DOHH2 (cell line): Measurements from ENCODE around the gene KANK4.
A peak's percentile ranks its signal among the peaks of the same experiment; 100 is the strongest.

Experiments used
- H3F3A ChIP-seq: fragments of 200-600 bp; sonication (generic), shearing (Covaris generic); 2 replicates; pipeline ENCODE4 v1.6.0; 2016; ENCODE audit warnings: antibody characterized with exemption, mild to moderate bottlenecking; ENCODE audit not compliant: control insufficient read depth, insufficient read depth
- H3K27ac ChIP-seq: fragments of 200-600 bp; sonication (generic); 2 replicates; pipeline ENCODE4 v1.5.1; 2014; ENCODE audit warnings: low read depth, mild to moderate bottlenecking, low read length, moderate library complexity
- H3K27me3 ChIP-seq: fragments of 200-600 bp; sonication (generic); 2 replicates; pipeline ENCODE4 v1.6.1; 2014; ENCODE audit warnings: mild to moderate bottlenecking, low read length, mixed read lengths; ENCODE audit not compliant: control insufficient read depth
- H3K36me3 ChIP-seq: fragments of 200-600 bp; sonication (generic); 2 replicates; pipeline ENCODE4 v1.6.1; 2014; ENCODE audit warnings: mild to moderate bottlenecking, low read length, moderate library complexity, mixed read lengths; ENCODE audit not compliant: control insufficient read depth
- H3K4me1 ChIP-seq: fragments of 200-600 bp; sonication (generic); 2 replicates; pipeline ENCODE4 v1.6.1; 2014; ENCODE audit warnings: mild to moderate bottlenecking, low read length, mixed read lengths; ENCODE audit not compliant: control insufficient read depth
- H3K4me2 ChIP-seq: fragments of 200-600 bp; sonication (generic); 2 replicates; pipeline ENCODE4 v1.6.0; 2014; ENCODE audit warnings: mild to moderate bottlenecking, low read length, moderate library complexity
- H3K4me3 ChIP-seq: fragments of 200-600 bp; sonication (generic); 2 replicates; pipeline ENCODE4 v1.5.1; 2014; ENCODE audit warnings: mild to moderate bottlenecking, low read length, mixed read lengths
- H3K79me2 ChIP-seq: fragments of 200-600 bp; sonication (generic); 2 replicates; pipeline ENCODE4 v1.6.1; 2014; ENCODE audit warnings: mild to moderate bottlenecking, low read length, mixed read lengths; ENCODE audit not compliant: control insufficient read depth
- H3K9me2 ChIP-seq: fragments of 200-600 bp; sonication (generic); replicated peaks from 2 replicates; pipeline ENCODE4 v1.6.1; 2014; ENCODE audit warnings: mild to moderate bottlenecking, low read length, mixed read lengths; ENCODE audit not compliant: control insufficient read depth
- H3K9me3 ChIP-seq: fragments of 200-600 bp; sonication (generic); 2 replicates; pipeline ENCODE4 v1.6.1; 2014; ENCODE audit warnings: antibody characterized with exemption, low read length, mixed read lengths; ENCODE audit not compliant: control insufficient read depth, insufficient read depth
- H4K20me1 ChIP-seq: fragments of 200-600 bp; sonication (generic); 2 replicates; pipeline ENCODE4 v1.6.0; 2014; ENCODE audit warnings: low read depth, mild to moderate bottlenecking, antibody characterized with exemption, low read length, moderate library complexity; ENCODE audit not compliant: control insufficient read depth, insufficient read depth
- EZH2phosphoT487 ChIP-seq: fragments of 200-600 bp; sonication (generic); IDR thresholded peaks from 2 replicates; pipeline ENCODE4 v1.6.1; 2017; ENCODE audit warnings: borderline replicate concordance, mild to moderate bottlenecking, antibody characterized with exemption, low read length, moderate library complexity, mixed read lengths
- TF ChIP-seq, protein P1 (sequence below): fragments of 200-600 bp; sonication (generic); IDR thresholded peaks from one replicate; pipeline ENCODE4 v1.5.1; 2014; ENCODE audit warnings: antibody characterized with exemption, mild to moderate bottlenecking, low read depth, low read length; ENCODE audit not compliant: poor library complexity, severe bottlenecking

The KANK4 gene

DNA sequence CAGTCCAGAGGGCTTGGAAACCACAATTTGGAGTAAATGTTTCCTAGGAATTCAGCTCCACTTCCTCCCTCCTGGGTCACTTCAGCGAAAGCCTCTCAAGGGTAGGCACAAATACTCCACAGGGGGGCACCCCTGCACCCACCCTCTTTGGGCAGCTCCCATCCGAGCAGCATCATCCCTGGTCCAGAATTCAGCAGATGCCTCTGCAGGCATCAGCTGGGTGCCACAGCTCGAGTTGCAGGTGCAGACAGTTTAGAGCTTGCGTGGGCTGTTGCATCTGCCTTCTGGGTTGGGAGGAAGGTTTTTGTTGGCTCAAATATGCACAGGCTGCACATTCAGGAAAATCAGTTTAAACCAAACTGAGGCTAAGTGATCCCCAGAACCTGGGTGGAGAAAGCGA is 25.0 kb downstream of the KANK4 start:
- Histone ChIP-seq H3K36me3 (no peaks in the 10 kb centered on the region), H3K4me2 (no peak overlapping the region), H3K27ac (no peak overlapping the region), H3F3A (no peaks in the 10 kb centered on the region), H3K9me3 (no peaks in the 10 kb centered on the region), H3K4me1 (no peaks in the 10 kb centered on the region), H3K79me2 (no peaks in the 10 kb centered on the region), H3K27me3 (peaks cover 35% of the 10 kb centered on the region), H3K9me2 (no peaks in the 10 kb centered on the region), H3K4me3 (no peak overlapping the region), H4K20me1 (no peaks in the 10 kb centered on the region)
- TF ChIP-seq, protein P1, sequence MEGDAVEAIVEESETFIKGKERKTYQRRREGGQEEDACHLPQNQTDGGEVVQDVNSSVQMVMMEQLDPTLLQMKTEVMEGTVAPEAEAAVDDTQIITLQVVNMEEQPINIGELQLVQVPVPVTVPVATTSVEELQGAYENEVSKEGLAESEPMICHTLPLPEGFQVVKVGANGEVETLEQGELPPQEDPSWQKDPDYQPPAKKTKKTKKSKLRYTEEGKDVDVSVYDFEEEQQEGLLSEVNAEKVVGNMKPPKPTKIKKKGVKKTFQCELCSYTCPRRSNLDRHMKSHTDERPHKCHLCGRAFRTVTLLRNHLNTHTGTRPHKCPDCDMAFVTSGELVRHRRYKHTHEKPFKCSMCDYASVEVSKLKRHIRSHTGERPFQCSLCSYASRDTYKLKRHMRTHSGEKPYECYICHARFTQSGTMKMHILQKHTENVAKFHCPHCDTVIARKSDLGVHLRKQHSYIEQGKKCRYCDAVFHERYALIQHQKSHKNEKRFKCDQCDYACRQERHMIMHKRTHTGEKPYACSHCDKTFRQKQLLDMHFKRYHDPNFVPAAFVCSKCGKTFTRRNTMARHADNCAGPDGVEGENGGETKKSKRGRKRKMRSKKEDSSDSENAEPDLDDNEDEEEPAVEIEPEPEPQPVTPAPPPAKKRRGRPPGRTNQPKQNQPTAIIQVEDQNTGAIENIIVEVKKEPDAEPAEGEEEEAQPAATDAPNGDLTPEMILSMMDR, result peak; percentile 45
- TF ChIP-seq EZH2phosphoT487, result no peak

GRCh38 chr1:62288662-62289061 is 30.6 kb downstream of the KANK4 start:
- H3K9me2 ChIP-seq, result no peaks in the 10 kb centered on the region
- no peaks in the 10 kb centered on the region for H3F3A ChIP-seq
- H3K27ac ChIP-seq, result no peak overlapping the region
- H3K9me3 ChIP-seq, result no peaks in the 10 kb centered on the region
- no peak for TF ChIP-seq EZH2phosphoT487
- TF ChIP-seq, protein P1, result no peak
- H3K79me2 ChIP-seq, result no peaks in the 10 kb centered on the region
- H3K4me1 ChIP-seq, result no peaks in the 10 kb centered on the region
- no peak overlapping the region for H3K4me3 ChIP-seq
- no peaks in the 10 kb centered on the region for H4K20me1 ChIP-seq
- H3K36me3 ChIP-seq, result no peaks in the 10 kb centered on the region
- no peak overlapping the region for H3K4me2 ChIP-seq
- H3K27me3 ChIP-seq, result peaks cover 15% of the 10 kb centered on the region

- H3K79me2 ChIP-seq, result no peaks in the 10 kb centered on the region
- H3K27ac ChIP-seq, result no peak overlapping the region
- H3K4me2 ChIP-seq, result no peak overlapping the region
- no peaks in the 10 kb centered on the region for H3F3A ChIP-seq
- H4K20me1 ChIP-seq, result no peaks in the 10 kb centered on the region
- no peaks in the 10 kb centered on the region for H3K36me3 ChIP-seq
- no peaks in the 10 kb centered on the region for H3K9me2 ChIP-seq
- H3K9me3 ChIP-seq, result no peaks in the 10 kb centered on the region
- H3K4me1 ChIP-seq, result no peaks in the 10 kb centered on the region
- no peak overlapping the region for H3K4me3 ChIP-seq
- no peak for TF ChIP-seq EZH2phosphoT487
- TF ChIP-seq, protein P1, result no peak
- peaks cover 19% of the 10 kb centered on the region for H3K27me3 ChIP-seq
Measured at GRCh38 chr1:62288224-62288623, 31.0 kb downstream of the KANK4 start.
